Naive thymus-derived CD4-positive, alpha-beta T cell (primary cell): ENCODE data around the gene A4GALT. TPM values are rescaled to one million over a fixed set of nuclear protein-coding genes. Genes with fewer than 3 reads are reported as not detected.

Experiments
- ATAC-seq: fragments of 150-1000 bp; cut with Tn5 transposase; 2 replicates; pipeline ENCODE4 v1.10.0; 2021; ENCODE audit warnings: mild to moderate bottlenecking, moderate library complexity
- CTCF ChIA-PET: fragments of 350-600 bp; sonication (Branson Sonifier 250); formaldehyde crosslinking; loops from one replicate; lab custom pipeline; 2021; ENCODE audit warnings: antibody characterized with exemption; lab: Charles Lee
- POLR2A ChIA-PET: fragments of 350-600 bp; sonication (Branson Sonifier 250); formaldehyde crosslinking; loops from one replicate; lab custom pipeline; 2021; ENCODE audit warnings: antibody characterized with exemption, inconsistent platforms; lab: Charles Lee
- DNase-seq, 9 donors: peaks; one replicate each; pipeline versions ENCODE4 v3.0.0 to v3.0.0-alpha.2; 2020 to 2022; ENCODE audit warnings: mixed read lengths in 1 of 9
- H3K27ac ChIP-seq: one replicate; pipeline ENCODE4 v1.7.0; 2013; ENCODE audit warnings: mild to moderate bottlenecking, low read depth, low read length, moderate library complexity
- H3K27me3 ChIP-seq, 2 donors: one replicate each; pipeline ENCODE4 v1.7.0; 2013; ENCODE audit warnings: low read length in 2 of 2, mild to moderate bottlenecking in 2 of 2, moderate library complexity in 2 of 2; ENCODE audit not compliant: control insufficient read depth in 2 of 2, insufficient read depth in 2 of 2
- H3K36me3 ChIP-seq, 3 experiments: 1 replicate in 2 of 3; 2 replicates in 1 of 3; pipeline ENCODE4 v1.7.0; 2013; ENCODE audit warnings: low read length in 3 of 3, mild to moderate bottlenecking in 3 of 3, moderate library complexity in 1 of 3; ENCODE audit not compliant: insufficient read depth in 3 of 3, control insufficient read depth in 2 of 3
- H3K4me1 ChIP-seq, 2 donors: one replicate each; pipeline ENCODE4 v1.7.0; 2013; ENCODE audit warnings: low read length in 2 of 2, mild to moderate bottlenecking in 2 of 2, moderate library complexity in 1 of 2; ENCODE audit not compliant: control insufficient read depth in 2 of 2, insufficient read depth in 2 of 2
- H3K4me3 ChIP-seq: 2 replicates; pipeline ENCODE4 v1.7.0; 2013; ENCODE audit warnings: mild to moderate bottlenecking, low read length
- H3K9me3 ChIP-seq, 3 experiments: 1 replicate in 2 of 3; 2 replicates in 1 of 3; pipeline ENCODE4 v1.7.0; 2013; ENCODE audit warnings: low read length in 3 of 3; ENCODE audit not compliant: control insufficient read depth in 2 of 3
- H3K27ac Mint-ChIP-seq, 9 donors: one replicate each; pipeline ENCODE4 v1.8.0; 2020 to 2022; ENCODE audit warnings: mixed read lengths in 9 of 9, mild to moderate bottlenecking in 8 of 9, moderate library complexity in 5 of 9, inconsistent platforms in 2 of 9
- H3K27me3 Mint-ChIP-seq, 5 donors: one replicate each; pipeline ENCODE4 v1.8.0; 2021 to 2022; ENCODE audit warnings: mixed read lengths in 5 of 5, mild to moderate bottlenecking in 1 of 5
- H3K36me3 Mint-ChIP-seq, 5 donors: one replicate each; pipeline ENCODE4 v1.8.0; 2020 to 2022; ENCODE audit warnings: mixed read lengths in 5 of 5, mild to moderate bottlenecking in 3 of 5, inconsistent platforms in 1 of 5
- H3K4me1 Mint-ChIP-seq, 7 donors: one replicate each; pipeline ENCODE4 v1.8.0; 2020 to 2022; ENCODE audit warnings: mixed read lengths in 7 of 7, mild to moderate bottlenecking in 3 of 7, inconsistent platforms in 1 of 7
- H3K4me3 Mint-ChIP-seq, 10 donors: one replicate each; pipeline ENCODE4 v1.8.0; 2020 to 2022; ENCODE audit warnings: mild to moderate bottlenecking in 10 of 10, mixed read lengths in 10 of 10, moderate library complexity in 6 of 10, inconsistent platforms in 2 of 10
- H3K9me3 Mint-ChIP-seq, 11 donors: one replicate each; pipeline ENCODE4 v1.8.0; 2020 to 2022; ENCODE audit warnings: mixed read lengths in 11 of 11, mild to moderate bottlenecking in 4 of 11, inconsistent platforms in 1 of 11, moderate library complexity in 1 of 11
- intact Hi-C, 2 donors: fragments of 100-400 bp; cut with micrococcal nuclease; formaldehyde crosslinking; loops; one replicate each; pipeline ENCODE4 v1.15.1; 2023
- polyA plus RNA-seq, 2 donors: library from polyadenylated mRNA; unstranded; fragments of 300-500 nt; fragmentation: Illumina TruSeq; gene quantifications; one replicate each; pipeline ENCODE4 v1.2.3, GENCODE V29; 2021
- total RNA-seq, 6 experiments: library from RNA in 5 of 6; stranded (reverse) in 5 of 6; gene quantifications; 1 replicate in 5 of 6; 2 replicates in 1 of 6; pipeline ENCODE4 v1.2.3 and lab custom pipeline; 2021 to 2026

Gene A4GALT
- total and polyA plus RNA-seq, 7 experiments from 2014 or later: not detected

DNA sequence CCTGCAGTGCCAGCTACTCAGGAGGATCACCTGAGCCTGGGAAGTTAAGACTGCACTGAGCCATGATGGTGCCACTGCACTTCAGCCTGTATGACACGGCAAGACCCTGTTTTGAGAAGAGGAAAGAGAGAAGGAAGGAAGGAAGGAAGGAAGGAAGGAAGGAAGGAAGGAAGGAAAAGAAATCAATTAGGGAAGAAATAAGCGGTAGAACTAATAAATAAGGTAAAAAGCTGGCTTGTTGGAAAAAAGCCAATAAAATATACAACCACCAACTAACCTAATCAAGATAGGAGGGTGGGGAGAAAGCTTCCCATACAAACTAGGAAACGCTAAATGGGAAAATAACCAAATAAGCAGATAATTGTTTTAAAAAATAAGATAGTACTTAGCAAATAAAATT is 12.3 kb downstream of the A4GALT start:
- Histone ChIP-seq H3K36me3 (no peaks in the 10 kb centered on the region), H3K27ac (no peak overlapping the region), H3K27me3 (no peaks in the 10 kb centered on the region), H3K9me3 (peaks cover 0 to 11% (median 0%) of the 10 kb centered on the region in 3 experiments), H3K4me1 (no peaks in the 10 kb centered on the region), H3K4me3 (no peak overlapping the region)
- ChIA-PET POLR2A (no interaction called here), CTCF (no interaction called here)
- Mint-ChIP-seq H3K9me3 (peaks cover 0 to 26% (median 9%) of the 10 kb centered on the region in 11 donors), H3K27me3 (peaks cover 12 to 30% (median 21%) of the 10 kb centered on the region in 5 donors), H3K4me1 (no peaks in the 10 kb centered on the region), H3K36me3 (peaks cover 0 to 9% (median 0%) of the 10 kb centered on the region in 5 donors), H3K27ac (no peak overlapping the region), H3K4me3 (no peak overlapping the region)
- intact Hi-C loops: no loop called here
- DNase-seq (no peak), ATAC-seq (no peak)

DNA sequence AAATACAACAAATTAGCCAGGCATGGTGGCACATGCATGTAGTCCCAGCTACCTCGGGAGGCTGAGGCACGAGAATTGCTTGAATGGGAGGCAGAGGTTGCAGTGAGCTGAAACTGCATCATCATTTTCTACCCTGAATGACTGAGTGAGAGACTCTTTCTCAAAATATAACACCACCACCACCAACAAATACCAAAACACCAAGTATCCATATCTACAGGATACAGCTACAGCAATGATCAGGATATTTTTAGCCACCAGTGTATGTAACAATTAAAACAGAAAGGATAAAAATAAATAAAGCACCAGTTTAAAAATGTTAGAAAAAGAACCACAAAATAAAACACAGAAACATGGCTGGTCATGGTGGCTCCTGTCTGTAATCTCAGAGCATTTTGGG is 13.2 kb downstream of the A4GALT start:
- DNase-seq: no peak
- Histone ChIP-seq H3K4me3 (no peak overlapping the region), H3K9me3 (peaks cover 0 to 11% (median 0%) of the 10 kb centered on the region in 3 experiments), H3K4me1 (no peaks in the 10 kb centered on the region), H3K27me3 (no peaks in the 10 kb centered on the region), H3K36me3 (no peaks in the 10 kb centered on the region), H3K27ac (no peak overlapping the region)
- ChIA-PET CTCF (no interaction called here), POLR2A (no interaction called here)
- ATAC-seq: no peak
- Mint-ChIP-seq H3K36me3 (peaks cover 0 to 5% (median 0%) of the 10 kb centered on the region in 5 donors), H3K4me1 (no peaks in the 10 kb centered on the region), H3K27ac (no peak overlapping the region), H3K4me3 (no peak overlapping the region), H3K27me3 (peaks cover 12 to 21% (median 15%) of the 10 kb centered on the region in 5 donors), H3K9me3 (peaks cover 0 to 26% (median 9%) of the 10 kb centered on the region in 11 donors)
- intact Hi-C loops: no loop called here

DNA sequence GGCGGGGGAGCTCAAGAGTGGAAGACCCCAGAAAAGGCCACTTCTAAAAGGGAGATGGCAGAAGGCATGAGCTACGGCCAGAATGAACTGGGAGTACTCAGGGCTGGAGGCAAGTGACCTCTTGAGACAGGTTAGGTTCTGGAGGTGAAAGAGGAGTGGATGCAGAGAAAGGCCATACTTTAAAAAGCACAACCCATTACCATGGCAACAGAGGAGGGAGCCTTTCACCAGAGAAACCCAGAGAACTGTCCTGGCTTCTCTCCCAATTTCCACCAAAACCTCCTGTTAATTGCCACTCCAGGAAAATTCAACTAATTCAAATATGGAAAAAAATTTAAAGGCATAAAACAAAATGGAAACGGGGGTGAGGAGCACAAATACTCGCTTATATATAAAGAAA is 15.8 kb downstream of the A4GALT start:
- POLR2A ChIA-PET: no interaction called here

DNA sequence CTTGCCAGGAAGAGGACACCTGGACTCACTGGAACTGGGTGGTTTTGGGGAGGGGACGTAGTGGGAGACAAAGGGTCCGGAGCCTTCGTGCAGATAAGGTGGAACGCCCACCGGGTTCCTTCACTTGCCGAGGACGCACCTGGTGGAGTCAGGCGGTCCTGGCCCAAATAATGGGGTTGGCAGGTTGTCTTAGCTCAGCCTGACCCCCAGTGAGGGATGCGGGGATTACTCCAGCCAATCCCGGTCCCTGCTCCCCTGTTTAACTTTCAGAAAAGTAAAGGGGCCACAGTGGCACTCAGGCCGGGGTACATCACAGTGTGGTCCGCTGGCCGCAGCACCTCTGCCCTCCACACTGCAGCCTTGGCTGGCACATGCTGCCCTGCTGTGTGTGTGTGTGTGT is 18.0 kb downstream of the A4GALT start:
- Histone ChIP-seq H3K9me3 (no peaks in the 10 kb centered on the region), H3K27me3 (no peaks in the 10 kb centered on the region), H3K27ac (no peak overlapping the region), H3K4me3 (no peak overlapping the region), H3K4me1 (no peaks in the 10 kb centered on the region), H3K36me3 (no peaks in the 10 kb centered on the region)
- peaks cover 0 to 7% (median 3%) of the 10 kb centered on the region in 5 donors for H3K27me3 Mint-ChIP-seq
- DNase-seq: no peak
- H3K4me1 Mint-ChIP-seq: no peaks in the 10 kb centered on the region
- POLR2A ChIA-PET: no interaction called here
- H3K9me3 Mint-ChIP-seq: peaks cover 0 to 4% (median 0%) of the 10 kb centered on the region in 11 donors
- H3K27ac Mint-ChIP-seq: no peak overlapping the region
- CTCF ChIA-PET: no interaction called here
- no peaks in the 10 kb centered on the region for H3K36me3 Mint-ChIP-seq
- ATAC-seq: no peak
- no peak overlapping the region for H3K4me3 Mint-ChIP-seq
- intact Hi-C loops: no loop called here

More for the DNA sequence above, 15.8 kb downstream of the A4GALT start:
- peaks cover 0 to 6% (median 0%) of the 10 kb centered on the region in 3 experiments for H3K9me3 ChIP-seq
- no peak overlapping the region for H3K4me3 ChIP-seq
- Mint-ChIP-seq H3K27me3 (peaks cover 3 to 14% (median 5%) of the 10 kb centered on the region in 5 donors), H3K4me1 (no peaks in the 10 kb centered on the region), H3K9me3 (peaks cover 0 to 18% (median 6%) of the 10 kb centered on the region in 11 donors), H3K4me3 (no peak overlapping the region), H3K36me3 (no peaks in the 10 kb centered on the region), H3K27ac (no peak overlapping the region)
- no peaks in the 10 kb centered on the region for H3K27me3 ChIP-seq
- no peaks in the 10 kb centered on the region for H3K36me3 ChIP-seq
- ATAC-seq (no peak), DNase-seq (no peak)
- no peaks in the 10 kb centered on the region for H3K4me1 ChIP-seq
- H3K27ac ChIP-seq: no peak overlapping the region
- CTCF ChIA-PET: no interaction called here
- intact Hi-C loops: no loop called here

DNA sequence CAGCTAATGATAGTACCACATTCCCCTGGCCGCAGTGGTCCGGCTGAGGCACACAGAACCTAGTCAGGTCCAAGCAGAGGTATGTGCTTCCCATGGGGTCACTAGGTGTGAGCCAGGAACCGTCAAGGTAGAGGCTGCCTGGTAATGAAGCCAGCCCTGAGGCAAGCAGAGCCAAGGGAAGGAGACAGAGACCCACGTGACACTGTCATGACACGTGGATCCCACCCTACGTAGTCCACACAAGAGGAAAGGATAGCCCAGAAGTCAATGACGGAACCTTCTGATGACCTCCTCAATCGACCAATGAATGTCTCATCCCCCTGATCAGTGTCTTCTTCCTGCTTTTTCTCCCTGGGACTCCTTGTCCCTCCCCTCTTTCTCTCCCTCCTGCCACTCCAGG is 19.0 kb downstream of the A4GALT start:
- H3K27ac ChIP-seq: no peak overlapping the region
- intact Hi-C loops: no loop called here
- H3K27me3 Mint-ChIP-seq: peaks cover 0 to 5% (median 0%) of the 10 kb centered on the region in 5 donors
- H3K27ac Mint-ChIP-seq: no peak overlapping the region
- H3K9me3 Mint-ChIP-seq: no peaks in the 10 kb centered on the region
- no peak overlapping the region for H3K4me3 Mint-ChIP-seq
- no peaks in the 10 kb centered on the region for H3K27me3 ChIP-seq
- ChIA-PET POLR2A (no interaction called here), CTCF (no interaction called here)
- no peaks in the 10 kb centered on the region for H3K36me3 ChIP-seq
- H3K9me3 ChIP-seq: no peaks in the 10 kb centered on the region
- no peaks in the 10 kb centered on the region for H3K4me1 Mint-ChIP-seq
- DNase-seq: no peak
- no peak for ATAC-seq
- H3K4me3 ChIP-seq: no peak overlapping the region
- H3K36me3 Mint-ChIP-seq: no peaks in the 10 kb centered on the region
- no peaks in the 10 kb centered on the region for H3K4me1 ChIP-seq

DNA sequence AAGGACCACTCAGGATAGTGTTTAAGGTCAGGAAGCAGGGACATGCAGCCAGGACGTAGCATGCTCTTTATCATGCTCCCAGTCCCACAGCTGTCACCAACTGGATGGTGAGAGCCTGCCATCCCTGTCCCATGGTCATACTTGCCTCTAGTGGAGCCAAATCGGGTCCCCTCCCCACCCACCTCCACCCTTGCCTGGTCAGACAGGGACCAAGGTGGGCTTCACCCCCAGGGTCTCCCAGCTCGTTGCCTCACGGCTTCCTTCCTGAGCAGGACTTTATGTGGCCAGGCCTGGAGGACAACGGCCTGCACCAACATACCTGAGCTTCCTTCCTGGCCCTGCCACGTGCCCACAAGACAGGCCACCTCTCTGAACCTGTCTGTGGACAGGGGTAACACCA is 19.8 kb downstream of the A4GALT start:
- Histone ChIP-seq H3K9me3 (no peaks in the 10 kb centered on the region), H3K27me3 (no peaks in the 10 kb centered on the region), H3K4me3 (no peak overlapping the region), H3K27ac (no peak overlapping the region), H3K4me1 (no peaks in the 10 kb centered on the region), H3K36me3 (no peaks in the 10 kb centered on the region)
- Mint-ChIP-seq H3K36me3 (no peaks in the 10 kb centered on the region), H3K9me3 (no peaks in the 10 kb centered on the region), H3K27me3 (peaks cover 0 to 5% (median 0%) of the 10 kb centered on the region in 5 donors), H3K4me1 (no peaks in the 10 kb centered on the region), H3K27ac (no peak overlapping the region), H3K4me3 (no peak overlapping the region)
- DNase-seq (no peak), ATAC-seq (no peak)
- CTCF ChIA-PET: no interaction called here
- intact Hi-C loops: no loop called here
- POLR2A ChIA-PET: no interaction called here

DNA sequence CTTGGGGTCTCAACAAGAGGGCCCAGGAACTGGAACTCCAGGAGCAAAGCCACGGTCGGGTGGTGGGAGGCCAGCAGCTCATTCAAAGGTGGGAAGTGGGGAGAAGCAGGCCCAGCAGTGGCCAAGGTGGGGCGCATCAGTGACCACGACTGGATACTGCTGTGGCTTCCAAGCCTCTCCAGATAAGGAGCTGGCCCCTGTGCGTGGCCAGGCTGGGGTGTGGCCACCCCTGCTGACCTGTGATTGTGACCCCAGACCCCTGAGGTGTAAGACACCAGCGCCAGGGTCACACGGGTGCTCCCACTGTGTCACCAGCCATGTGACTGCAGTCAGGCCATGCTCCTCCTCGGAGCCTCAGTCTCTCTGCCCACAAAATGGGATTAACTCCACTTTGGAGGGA is 20.3 kb downstream of the A4GALT start:
- intact Hi-C loops: no loop called here
- Histone ChIP-seq H3K9me3 (no peaks in the 10 kb centered on the region), H3K27ac (no peak overlapping the region), H3K27me3 (no peaks in the 10 kb centered on the region), H3K4me1 (no peaks in the 10 kb centered on the region), H3K36me3 (no peaks in the 10 kb centered on the region), H3K4me3 (no peak overlapping the region)
- DNase-seq (no peak), ATAC-seq (no peak)
- Mint-ChIP-seq H3K4me1 (no peaks in the 10 kb centered on the region), H3K4me3 (no peak overlapping the region), H3K27ac (no peak overlapping the region), H3K36me3 (no peaks in the 10 kb centered on the region), H3K27me3 (peaks cover 0 to 5% (median 0%) of the 10 kb centered on the region in 5 donors), H3K9me3 (no peaks in the 10 kb centered on the region)
- CTCF ChIA-PET: no interaction called here
- POLR2A ChIA-PET: no interaction called here
